ENCODE measurements around the gene CLDN16. TPM values are rescaled to one million over a fixed set of nuclear protein-coding genes. Genes with fewer than 3 reads are reported as not detected.

CLDN16 gene, protein sequence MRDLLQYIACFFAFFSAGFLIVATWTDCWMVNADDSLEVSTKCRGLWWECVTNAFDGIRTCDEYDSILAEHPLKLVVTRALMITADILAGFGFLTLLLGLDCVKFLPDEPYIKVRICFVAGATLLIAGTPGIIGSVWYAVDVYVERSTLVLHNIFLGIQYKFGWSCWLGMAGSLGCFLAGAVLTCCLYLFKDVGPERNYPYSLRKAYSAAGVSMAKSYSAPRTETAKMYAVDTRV
- 0.10 TPM in 1 of 2 replicates, not detected in the other for total RNA-seq (ENCODE audit: low replicate concordance)
- long read RNA-seq: 0 reads

DNA sequence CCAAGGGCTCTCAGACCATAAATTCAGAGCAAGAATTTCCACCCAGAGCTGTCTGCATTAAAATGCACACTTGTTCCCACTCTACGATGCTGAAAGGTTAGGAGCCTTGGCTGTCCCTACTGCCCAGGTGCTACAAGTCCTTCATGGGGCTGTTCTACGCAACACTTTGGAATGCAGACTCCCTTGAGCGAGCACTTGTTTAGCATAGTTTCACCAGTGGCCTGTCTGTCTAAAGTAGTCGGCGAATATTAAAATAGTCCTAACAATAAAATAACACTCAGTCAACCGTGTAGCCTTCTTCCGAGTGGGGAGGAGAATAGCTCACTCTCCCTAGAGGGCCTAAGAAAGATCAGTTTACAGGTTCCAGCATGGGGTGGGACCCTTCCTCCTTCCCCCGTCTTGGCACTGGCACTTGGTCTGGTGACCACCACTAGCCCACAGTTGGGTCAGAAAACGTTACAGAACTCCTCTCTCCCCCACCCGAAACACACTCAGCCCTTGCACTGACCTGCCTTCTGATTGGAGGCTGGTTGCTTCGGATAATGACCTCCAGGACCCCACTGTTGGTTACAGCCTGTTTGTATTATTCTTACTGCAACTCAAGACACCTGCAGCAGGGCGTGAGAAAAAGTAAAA is at the start of gene CLDN16:
Gene CLDN16 (plus strand): TSS at position 586 of the 636 bp plus-strand sequence. CDS start 167 bp downstream, outside the sequence.
- no peak within 1 kb of the TSS for H3K27ac Mint-ChIP-seq
- no peaks in the 10 kb centered on the region for H3K9me3 Mint-ChIP-seq
- DNase-seq (ENCODE audit: extremely low spot score, unreplicated experiment): no peak

DNA sequence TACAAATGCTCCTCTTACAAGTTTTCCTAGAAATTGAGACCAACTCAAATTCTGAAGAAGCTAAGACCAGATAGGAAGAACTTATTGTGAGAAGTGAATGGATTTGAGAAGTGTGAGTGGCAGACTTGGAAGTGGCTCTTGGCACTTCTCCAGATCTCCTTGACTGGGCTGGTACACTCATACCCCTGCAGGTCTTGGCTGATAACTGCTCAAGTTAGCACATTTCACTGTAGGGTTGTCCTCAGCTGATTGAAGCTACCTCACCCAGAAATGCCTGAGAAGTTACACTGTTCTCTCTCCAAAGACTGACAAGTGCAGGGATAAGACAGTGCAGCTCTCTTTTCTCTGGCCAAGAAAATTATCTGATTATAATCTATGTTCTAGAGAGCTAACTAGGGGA is 49.2 kb upstream of the CLDN16 start:
- Mint-ChIP-seq H3K4me1 (ENCODE audit: unreplicated experiment) (no peaks in the 10 kb centered on the region), H3K4me3 (no peak overlapping the region), H3K9me3 (peaks cover 4% of the 10 kb centered on the region), H3K27ac (peak overlapping the region; percentile 15), H3K27me3 (no peaks in the 10 kb centered on the region), H3K36me3 (no peaks in the 10 kb centered on the region)
- DNase-seq (ENCODE audit: extremely low spot score, unreplicated experiment): no peak
- TF ChIP-seq, protein P1, sequence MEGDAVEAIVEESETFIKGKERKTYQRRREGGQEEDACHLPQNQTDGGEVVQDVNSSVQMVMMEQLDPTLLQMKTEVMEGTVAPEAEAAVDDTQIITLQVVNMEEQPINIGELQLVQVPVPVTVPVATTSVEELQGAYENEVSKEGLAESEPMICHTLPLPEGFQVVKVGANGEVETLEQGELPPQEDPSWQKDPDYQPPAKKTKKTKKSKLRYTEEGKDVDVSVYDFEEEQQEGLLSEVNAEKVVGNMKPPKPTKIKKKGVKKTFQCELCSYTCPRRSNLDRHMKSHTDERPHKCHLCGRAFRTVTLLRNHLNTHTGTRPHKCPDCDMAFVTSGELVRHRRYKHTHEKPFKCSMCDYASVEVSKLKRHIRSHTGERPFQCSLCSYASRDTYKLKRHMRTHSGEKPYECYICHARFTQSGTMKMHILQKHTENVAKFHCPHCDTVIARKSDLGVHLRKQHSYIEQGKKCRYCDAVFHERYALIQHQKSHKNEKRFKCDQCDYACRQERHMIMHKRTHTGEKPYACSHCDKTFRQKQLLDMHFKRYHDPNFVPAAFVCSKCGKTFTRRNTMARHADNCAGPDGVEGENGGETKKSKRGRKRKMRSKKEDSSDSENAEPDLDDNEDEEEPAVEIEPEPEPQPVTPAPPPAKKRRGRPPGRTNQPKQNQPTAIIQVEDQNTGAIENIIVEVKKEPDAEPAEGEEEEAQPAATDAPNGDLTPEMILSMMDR (conservative IDR thresholded peaks at IDR 0.05): no peak

More for the DNA sequence above, at the start of gene CLDN16:
- TF ChIP-seq, protein P1 (conservative IDR thresholded peaks at IDR 0.05): no peak
- no peaks in the 10 kb centered on the region for H3K4me1 Mint-ChIP-seq (ENCODE audit: unreplicated experiment)
- H3K36me3 Mint-ChIP-seq: no peaks in the 10 kb centered on the region
- no peak within 1 kb of the TSS for H3K4me3 Mint-ChIP-seq
- H3K27me3 Mint-ChIP-seq: no peaks in the 10 kb centered on the region

DNA sequence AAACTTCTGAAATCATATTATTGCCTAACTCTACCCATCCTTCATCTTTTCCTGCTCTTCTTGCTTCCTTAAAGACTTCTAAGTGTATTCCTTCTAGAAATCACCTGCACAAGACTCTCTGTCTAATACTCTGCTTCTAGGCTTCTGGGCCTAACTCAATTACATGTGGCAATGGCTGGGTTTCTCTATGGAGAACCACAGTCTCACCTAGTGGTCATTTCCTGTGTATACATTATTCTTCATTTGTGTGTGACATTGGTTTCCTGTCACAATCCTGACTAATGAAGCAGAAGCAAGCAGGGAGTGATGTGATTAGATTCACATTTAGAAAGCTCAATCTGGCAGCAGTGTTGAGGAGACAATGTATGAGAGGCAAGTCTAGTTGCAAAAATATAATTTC is 48.8 kb upstream of the CLDN16 start:
- Mint-ChIP-seq H3K4me3 (no peak overlapping the region), H3K27me3 (no peaks in the 10 kb centered on the region), H3K4me1 (ENCODE audit: unreplicated experiment) (no peaks in the 10 kb centered on the region), H3K36me3 (no peaks in the 10 kb centered on the region), H3K9me3 (peaks cover 4% of the 10 kb centered on the region), H3K27ac (peak overlapping the region; percentile 15)
- DNase-seq (ENCODE audit: extremely low spot score, unreplicated experiment): no peak
- TF ChIP-seq, protein P1 (conservative IDR thresholded peaks at IDR 0.05): peak; percentile 34

DNA sequence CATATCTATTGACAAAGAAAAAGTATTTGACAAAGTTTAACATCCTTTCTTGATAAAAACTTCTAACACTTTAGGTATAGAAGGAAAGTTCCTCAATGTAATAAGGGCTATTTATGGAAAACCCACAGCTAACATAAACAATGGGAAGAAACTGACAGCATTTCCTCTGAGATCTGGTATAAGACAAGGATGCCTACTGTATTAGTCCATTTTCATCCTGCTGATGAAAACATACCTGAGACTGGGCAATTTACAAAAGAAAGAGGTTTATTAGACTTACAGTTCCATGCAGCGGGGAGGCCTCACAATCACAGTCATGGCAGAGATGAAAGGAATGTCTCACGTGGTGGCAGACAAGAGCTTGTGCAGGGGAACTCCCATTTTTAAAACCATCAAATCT is 47.9 kb upstream of the CLDN16 start:
- H3K4me3 Mint-ChIP-seq: no peak overlapping the region
- no peak overlapping the region for H3K27ac Mint-ChIP-seq
- H3K36me3 Mint-ChIP-seq: no peaks in the 10 kb centered on the region
- H3K4me1 Mint-ChIP-seq (ENCODE audit: unreplicated experiment): peaks cover under 1% of the 10 kb centered on the region
- DNase-seq (ENCODE audit: extremely low spot score, unreplicated experiment): no peak
- peaks cover 4% of the 10 kb centered on the region for H3K9me3 Mint-ChIP-seq
- no peaks in the 10 kb centered on the region for H3K27me3 Mint-ChIP-seq
- TF ChIP-seq, protein P1 (conservative IDR thresholded peaks at IDR 0.05): no peak

DNA sequence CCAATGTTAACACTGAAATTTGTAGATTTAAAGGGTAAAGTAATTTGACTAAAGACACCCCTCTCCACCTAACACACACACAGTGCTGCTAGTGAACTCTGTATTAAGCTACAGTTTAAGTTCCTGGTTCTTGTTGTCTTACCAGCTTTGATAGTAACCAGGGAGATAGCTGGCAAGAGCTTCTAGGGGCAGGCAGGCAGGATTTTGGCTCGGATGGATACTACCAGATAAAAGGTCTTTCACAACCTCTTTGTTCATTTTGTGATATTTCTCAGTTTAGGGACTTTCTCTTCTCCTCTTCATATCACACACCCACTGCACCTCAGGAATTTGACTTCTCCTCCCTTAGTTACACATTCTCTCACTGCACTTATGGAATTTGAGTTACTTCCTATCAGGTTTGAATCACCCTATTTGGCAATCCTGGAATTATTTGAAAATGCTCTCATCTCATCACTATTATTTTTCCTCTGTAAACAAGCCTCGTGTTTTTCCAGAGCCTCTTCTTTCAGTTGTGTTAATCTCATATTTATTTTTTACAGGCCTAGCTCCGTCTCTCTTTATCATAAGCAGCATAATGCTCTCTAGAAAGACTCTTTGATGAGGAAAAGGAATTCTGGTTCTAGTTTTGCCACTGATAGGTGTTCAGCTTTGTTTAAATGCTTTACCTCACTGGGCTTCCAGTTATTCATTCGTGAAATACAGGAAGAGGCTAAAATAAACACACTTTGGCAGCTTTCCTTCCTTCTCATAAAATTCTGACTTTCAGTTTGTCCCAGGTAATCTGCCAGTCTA is 42.7 kb upstream of the CLDN16 start:
- no peak overlapping the region for H3K4me3 Mint-ChIP-seq
- DNase-seq (ENCODE audit: extremely low spot score, unreplicated experiment): no peak
- peaks cover under 1% of the 10 kb centered on the region for H3K9me3 Mint-ChIP-seq
- peak overlapping the region; percentile 17 for H3K27ac Mint-ChIP-seq
- H3K27me3 Mint-ChIP-seq: no peaks in the 10 kb centered on the region
- H3K4me1 Mint-ChIP-seq (ENCODE audit: unreplicated experiment): peaks cover 5% of the 10 kb centered on the region
- H3K36me3 Mint-ChIP-seq: no peaks in the 10 kb centered on the region
- TF ChIP-seq, protein P1 (conservative IDR thresholded peaks at IDR 0.05): no peak
